8988T (cell line): ENCODE results near the gene ANO10.
"Not testable (repeated sequence)": the region's sequence is repeated elsewhere in the genome, so short reads cannot be mapped to it uniquely, and the experiment has no call there.

Experiments
- DNase-seq: peaks from one replicate; pipeline ENCODE4 v3.0.0; 2011

ANO10 gene

DNA sequence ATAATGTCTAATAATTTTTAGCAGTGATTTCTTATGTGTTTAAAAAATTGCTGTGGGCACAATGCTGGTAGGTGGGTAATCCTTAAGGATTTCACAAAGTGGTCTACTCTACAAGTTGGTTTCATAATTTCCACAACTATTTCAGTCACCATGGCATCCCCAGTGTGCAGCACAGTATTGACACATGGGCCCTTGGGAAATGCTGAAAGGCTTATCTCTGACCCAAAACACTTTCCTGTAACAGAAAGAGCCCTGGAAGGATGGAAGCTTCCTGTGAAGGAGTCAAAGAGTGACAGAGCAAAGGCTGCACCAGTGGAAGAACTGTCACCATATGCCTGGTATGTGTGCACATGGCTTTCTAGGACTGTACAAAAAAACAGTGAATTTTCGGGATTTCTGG is 153.7 kb downstream of the ANO10 start:
- DNase-seq: no peak

DNA sequence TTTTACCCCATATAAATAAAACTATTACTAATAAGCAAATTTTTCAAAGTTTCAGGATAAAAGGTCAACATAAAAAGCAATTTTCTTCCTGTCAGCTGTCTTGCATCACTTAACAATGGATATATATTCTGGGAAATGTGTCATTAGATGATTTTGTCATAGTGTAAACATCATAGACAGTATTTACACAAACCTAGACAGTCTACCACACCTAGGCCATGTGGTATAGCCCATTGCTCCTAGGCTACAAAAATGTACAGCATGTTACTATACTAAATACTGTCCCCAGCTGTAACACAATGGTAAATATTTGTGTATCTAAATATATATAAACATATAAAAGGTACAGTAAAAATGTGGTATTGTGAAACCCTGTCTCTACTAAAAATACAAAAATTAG is 156.7 kb downstream of the ANO10 start:
- DNase-seq: no peak

- not testable (repeated sequence) for DNase-seq
Observed at GRCh38 chr3:43462566-43462965, 159.2 kb downstream of the ANO10 start.

- no peak for DNase-seq
Observed at GRCh38 chr3:43461345-43461744, 160.5 kb downstream of the ANO10 start.

- DNase-seq: not testable (repeated sequence)
Observed at GRCh38 chr3:43457038-43457437, 164.8 kb downstream of the ANO10 start.

DNA sequence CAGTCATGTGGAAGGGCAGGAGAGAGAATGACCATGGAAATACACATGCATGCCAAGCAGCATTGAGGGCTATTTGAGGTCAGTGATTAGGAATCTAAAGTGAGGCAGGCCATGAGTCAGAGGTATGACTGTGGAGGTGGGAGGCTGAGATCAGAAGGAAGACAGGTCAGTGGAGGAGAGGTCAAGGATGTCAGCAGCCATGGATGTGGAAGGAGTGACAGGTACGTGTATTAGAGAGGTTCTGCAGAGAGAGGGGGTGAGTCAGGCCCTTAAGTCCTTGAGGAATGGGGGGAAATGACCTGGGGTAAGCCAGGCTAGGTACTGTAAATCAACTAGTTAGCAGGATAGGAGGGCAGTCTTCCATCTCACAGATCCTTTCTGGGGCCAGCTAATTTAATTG is 166.6 kb downstream of the ANO10 start:
- no peak for DNase-seq

DNA sequence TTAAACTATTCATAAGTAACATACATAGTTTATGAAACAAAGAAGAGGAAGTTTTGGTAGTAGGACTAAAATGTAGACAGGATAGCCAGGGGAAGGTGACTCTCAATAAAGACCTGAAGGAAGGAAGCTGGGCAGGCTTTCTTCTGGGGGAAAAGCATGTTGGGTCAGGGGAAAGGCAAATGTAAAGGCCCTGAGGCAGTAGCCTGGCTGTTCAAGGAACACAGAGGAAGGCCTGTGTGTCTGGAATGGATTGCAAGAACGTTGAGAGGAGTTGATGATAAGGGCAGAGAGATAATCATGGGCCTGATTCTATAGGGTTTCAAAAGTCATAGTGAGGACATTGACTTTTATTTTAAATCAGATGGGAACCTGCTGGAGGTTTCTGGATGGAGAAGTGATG is 167.8 kb downstream of the ANO10 start:
- DNase-seq: no peak

GRCh38 chr3:43451670-43452254 is 170.0 kb downstream of the ANO10 start:
- DNase-seq: no peak

GRCh38 chr3:43448098-43448497 is 173.7 kb downstream of the ANO10 start:
- DNase-seq: no peak

- no peak for DNase-seq
Observed at GRCh38 chr3:43445820-43446219, 176.0 kb downstream of the ANO10 start.

DNA sequence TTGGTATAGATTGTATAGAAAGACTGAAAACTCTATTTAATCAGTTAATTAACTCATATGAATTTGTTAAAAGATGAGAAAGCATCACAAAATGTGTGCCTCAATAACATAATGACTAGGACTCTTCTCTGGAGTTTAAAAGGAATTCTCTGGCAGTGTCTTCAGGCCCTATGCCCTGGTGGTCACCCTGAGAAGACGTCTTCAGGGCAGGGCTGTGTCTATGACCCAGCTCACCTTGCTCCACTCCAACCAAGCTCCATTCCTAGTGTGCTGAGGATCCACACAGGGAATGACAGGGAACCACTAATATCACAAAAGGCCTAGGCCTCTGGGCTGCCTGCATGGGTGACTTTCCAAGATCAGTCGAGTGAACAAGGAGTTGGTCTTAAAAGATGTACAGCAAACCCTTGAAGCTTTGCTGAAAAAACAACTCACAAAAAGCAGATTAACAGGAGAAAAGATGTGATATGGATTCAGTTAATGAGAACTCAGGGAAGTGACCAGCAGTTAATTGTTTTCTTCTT is 178.9 kb downstream of the ANO10 start:
- no peak for DNase-seq

- DNase-seq: no peak
Observed at GRCh38 chr3:43436507-43437140, 185.2 kb downstream of the ANO10 start.

GRCh38 chr3:43435706-43436105 is 186.1 kb downstream of the ANO10 start:
- DNase-seq: no peak

DNA sequence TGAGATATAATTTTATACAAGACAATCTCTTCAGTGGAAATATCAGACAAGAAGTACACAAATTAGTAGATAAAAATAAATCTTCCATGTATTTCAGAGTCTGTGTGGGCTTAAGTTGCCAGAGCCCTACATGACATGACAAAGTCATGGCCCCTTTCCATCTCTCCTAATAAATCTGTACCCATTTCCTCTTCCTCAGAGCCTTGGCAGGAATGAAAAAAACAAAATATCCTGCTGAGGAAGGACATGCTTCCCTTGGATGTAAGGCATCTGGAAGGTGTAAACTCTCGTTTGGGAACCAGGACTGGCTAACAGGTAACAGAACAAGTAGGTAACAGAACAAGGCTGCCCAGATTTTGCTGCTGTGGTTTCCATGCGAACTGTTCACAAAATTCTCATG is 187.4 kb downstream of the ANO10 start:
- DNase-seq: no peak

GRCh38 chr3:43432462-43432861 is 189.3 kb downstream of the ANO10 start:
- DNase-seq: no peak

- DNase-seq: no peak
Observed at GRCh38 chr3:43426388-43426787, 195.4 kb downstream of the ANO10 start.

DNA sequence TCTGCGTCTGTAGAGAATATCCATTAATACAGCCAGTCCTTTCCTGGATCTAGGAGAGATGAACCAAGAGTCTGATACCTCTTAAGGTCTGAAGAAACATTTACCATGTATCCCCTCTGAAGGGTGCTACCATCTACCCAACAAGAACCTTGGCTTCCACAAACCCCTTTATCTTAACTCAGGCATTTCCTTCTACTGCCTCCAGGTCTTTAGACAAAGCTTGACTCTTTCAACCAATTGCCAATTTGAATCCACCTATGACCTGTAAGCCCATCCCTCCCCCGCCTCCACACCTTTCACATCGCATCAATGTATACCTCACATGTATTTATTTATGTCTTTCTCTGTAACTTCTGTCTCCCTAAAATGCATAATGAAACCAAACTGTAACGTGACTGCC is 196.0 kb downstream of the ANO10 start:
- DNase-seq: no peak

- DNase-seq: no peak
Observed at GRCh38 chr3:43423639-43424038, 198.2 kb downstream of the ANO10 start.

DNA sequence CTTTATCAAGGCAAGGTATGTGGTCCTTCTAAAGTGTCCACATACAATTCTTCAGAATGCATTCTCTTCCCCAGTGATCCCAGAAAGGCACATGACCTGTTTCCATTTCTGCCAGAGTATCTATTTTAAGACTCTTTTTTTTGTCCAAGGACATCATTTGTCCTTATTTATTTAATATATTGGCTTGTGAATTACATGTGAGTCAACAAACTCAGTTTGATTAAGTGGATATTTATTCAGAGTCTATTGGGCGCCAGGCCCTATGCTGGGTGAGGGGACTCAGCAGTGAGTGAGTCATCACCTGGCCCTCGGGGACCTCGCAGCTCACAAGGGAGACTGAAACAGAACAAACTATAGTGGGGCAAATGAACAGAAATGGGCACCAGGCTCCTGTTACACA is 198.7 kb downstream of the ANO10 start:
- DNase-seq: no peak

GRCh38 chr3:43418601-43419272 is 203.1 kb downstream of the ANO10 start:
- DNase-seq: no peak

DNA sequence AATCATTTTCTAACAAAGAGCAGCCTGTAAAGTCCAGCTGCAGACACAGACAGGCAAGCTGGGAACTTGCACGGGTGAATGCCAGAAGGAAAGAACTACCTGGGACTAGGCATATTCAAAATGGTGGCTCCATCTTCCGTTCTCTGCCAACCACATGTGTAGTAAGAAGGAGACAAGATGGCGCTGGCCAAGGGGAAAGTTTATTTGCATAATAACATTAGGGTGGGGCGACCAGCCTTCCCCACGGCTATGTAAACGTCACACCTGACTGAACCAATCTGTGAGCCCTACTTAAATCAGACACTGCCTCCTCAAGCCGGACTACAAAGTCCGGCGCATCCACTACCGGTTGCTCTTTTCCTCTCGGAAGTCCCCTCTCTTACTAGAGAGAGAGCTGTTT is 204.7 kb downstream of the ANO10 start:
- DNase-seq: no peak

DNA sequence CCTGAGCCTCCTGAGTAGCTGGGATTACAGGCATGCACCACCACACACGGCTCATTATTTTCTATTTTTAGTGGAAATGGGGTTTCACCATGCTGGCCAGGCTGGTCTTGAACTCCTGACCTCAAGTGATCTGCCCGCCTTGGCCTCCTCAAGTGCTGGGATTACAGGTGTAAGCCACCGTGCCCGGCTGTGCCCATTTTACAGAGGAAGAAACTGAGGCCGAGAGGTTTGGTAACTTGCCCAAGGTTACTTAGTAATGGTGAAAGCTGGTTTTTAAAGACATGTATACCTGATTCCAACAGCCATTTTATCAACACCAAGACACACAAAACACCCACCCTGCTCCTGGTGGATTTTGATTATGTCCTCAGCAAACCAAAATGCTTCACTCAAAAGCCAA is 206.7 kb downstream of the ANO10 start:
- DNase-seq: no peak

DNA sequence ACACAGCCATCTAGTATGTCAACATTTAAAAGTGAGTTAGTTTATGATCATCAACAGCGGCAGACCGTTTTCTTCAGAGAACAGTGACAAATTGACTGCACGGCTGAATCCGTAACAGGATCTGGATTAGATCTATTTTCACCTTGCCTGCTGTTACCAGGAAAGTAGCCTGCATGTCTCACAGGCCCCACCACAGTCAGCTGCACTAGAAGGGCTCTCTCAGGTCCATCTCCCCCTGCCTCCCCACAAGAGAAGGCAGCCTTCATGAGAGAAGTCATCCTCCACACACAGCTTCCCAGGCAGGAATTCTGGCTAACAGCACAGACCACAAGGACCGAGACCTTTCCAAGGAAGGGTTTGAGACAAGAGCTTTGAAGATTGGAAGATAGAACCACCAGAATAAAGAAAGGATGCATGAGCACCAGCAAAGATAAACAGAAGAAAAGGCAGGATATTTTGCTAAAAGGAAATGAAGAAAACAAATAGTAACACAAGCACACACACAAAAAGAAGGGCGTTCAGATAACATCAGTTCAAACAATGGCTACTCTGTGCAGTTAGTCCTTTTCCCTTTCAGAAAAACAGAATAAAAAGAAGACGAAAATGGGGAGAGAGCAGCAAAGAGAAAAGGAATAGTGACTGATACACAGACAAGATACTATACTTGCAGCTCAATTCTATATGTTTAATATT is 208.0 kb downstream of the ANO10 start:
- DNase-seq: no peak

GRCh38 chr3:43411429-43411828 is 210.4 kb downstream of the ANO10 start:
- DNase-seq: no peak
